CD4-positive, alpha-beta T cell treated with Interleukin-12 subunit alpha and Interleukin-12 subunit beta, for 1 hour (primary cell): ENCODE data around the gene TNS1.
A peak's percentile ranks its signal among the peaks of the same experiment; 100 is the strongest.

Experiments
- DNase-seq: peaks from one replicate; pipeline ENCODE4 v3.0.0-alpha.2; 2020

TNS1 gene

GRCh38 chr2:218015586-218016521 lies 13.1 kb upstream of the TNS1 start:
- DNase-seq, result no peak

GRCh38 chr2:218014706-218015585 lies 12.2 kb upstream of the TNS1 start:
- DNase-seq, result no peak

DNA sequence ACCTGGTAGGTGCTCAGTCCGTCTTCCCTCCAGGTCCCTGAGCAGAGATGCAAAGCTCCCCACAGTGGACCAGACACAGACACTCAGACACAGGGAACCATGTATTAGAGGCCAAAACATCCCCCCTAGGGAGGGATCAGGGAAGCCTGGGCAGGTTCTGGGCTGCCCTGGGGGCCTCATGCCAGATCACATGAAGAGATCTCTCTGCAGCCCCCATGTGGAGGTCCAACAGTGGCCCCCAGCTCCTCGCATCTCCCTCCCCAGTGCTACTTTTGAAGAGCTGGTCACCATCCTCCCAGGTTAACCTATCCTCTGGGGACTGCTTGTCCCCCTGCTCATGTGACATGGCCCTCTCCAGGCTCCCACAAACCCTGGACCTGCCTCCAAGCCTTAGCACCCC lies 10.5 kb upstream of the TNS1 start:
- no peak for DNase-seq

DNA sequence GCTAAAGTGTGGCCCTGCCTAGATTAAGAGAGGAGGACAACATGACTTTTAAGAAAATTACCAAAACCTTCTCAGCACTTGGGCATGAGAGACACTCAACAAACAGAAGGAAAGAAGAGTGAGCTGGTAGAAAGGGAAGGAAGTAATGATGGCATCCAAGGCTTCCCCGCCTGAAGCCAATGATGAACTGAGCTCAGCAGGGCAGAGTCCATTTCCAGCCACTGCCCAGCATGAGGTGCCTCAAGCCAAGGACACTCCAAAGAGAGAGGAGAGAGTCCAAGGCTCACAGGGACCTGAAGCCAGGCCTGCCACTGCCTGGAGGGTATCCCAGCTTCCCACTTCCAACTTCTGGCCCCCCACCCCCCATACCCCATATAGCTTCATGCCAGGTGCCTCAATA lies 9.5 kb upstream of the TNS1 start:
- DNase-seq, result no peak

DNA sequence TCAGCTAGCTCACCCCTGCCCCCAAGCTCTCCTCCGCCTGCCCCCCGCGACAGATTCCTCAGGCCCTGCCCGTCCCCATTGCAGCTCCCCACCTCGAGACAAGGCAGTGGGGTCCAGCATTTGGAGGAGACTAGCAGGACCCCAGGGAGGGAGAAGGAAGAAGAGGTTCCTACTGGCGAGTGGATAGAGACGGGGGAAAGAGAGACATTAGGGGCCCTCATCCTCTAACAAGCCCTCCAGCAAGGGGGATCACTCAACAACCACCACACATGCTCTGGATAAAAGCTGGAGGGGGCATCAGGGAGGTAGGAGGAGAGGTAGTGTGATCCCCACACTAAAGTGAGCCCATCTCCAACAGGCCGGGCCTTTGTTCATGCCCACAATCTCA lies 8.9 kb upstream of the TNS1 start:
- no peak for DNase-seq

DNA sequence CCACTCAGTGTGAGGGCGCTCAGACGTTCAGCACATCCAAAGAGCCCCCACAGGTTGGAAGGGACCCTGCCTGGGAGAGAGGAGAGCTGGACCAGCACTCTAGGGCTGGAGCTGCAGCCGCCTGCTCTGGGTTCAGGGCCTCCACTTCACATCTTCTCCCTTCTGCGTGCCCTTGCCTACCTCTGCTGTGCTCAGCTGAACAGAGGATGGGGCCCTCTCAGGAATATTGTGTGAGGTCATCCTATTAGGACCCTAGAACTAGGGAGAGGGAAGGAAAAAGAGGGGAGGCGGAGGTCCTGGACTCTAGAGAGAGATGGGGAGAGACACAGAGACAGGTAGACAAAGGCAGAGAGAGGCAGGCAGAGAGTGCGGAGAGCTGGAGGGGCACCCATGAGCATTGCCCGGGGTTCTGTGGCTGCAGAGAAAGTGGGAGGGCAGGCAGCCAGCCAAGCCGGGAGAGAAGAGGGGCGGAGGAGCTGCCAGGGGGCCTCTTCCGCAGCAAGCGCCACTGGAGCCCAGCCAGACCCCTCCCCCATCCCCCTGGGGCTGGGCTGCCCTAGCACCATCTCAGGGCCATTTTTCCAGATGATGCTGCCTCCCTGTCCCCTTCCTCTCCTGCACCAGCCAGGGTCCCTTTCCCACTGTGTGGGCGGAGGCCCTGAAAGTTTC lies 8.3 kb upstream of the TNS1 start:
- no peak for DNase-seq

DNA sequence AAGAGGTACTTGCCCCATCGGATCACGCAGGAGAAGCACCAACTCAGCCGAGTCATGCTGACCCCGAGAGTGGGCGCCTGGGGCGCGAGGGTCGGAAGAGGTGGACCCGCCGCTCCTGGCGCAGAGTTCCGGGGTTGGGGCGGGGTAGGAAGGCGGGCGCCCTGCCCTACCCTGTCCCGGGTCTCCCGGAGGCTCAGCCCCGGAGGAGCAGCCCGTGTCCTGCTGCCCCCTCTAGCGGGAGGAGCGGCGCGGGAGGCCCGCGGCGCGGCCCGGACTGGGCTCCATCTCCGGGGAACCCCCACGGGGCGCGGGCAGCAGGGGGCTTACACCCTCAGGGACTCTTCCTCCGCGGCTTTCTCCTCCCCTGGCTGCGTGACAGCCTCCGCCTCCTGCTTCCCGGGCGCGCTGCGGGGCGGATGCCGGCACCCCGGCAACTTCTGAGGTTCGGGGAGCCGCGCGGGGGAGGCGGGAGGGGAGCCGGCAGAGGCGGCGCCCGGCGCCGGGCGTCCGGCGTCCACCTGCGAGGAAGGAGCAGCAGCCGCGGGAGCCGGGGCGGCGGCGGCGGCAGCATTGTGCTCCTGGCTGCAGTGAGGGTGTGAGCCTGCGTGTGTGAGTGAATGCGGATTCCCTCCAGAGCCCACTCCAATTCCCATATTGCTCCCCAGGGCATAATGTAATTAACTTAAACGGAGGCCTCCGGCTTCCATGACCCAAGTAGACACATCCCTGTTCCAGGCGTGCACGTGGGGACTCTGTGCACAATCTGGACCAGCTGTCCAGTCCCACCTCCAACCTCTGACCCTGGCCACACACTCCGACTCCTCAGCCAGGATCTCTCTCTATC lies 7.6 kb upstream of the TNS1 start:
- DNase-seq, result peak; percentile 24

DNA sequence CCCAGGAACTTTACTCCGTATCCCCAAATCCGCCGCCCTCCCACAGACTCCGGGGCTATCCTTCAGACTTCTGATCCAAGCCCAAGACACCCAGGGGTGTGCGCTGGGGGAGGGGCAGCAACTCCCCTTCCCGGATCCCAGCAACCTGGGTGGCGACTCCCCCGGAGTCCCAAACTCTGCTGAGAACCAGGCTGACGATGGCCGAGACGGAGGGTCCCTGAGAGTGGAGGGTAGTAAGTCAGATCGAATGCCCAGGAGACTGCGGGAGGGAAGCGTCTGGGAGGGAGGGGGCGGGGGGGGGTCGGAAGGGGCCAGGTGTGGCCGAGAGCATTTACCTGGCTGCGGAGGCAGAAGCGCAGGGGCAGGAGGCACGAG lies 7.0 kb upstream of the TNS1 start:
- DNase-seq, result no peak

DNA sequence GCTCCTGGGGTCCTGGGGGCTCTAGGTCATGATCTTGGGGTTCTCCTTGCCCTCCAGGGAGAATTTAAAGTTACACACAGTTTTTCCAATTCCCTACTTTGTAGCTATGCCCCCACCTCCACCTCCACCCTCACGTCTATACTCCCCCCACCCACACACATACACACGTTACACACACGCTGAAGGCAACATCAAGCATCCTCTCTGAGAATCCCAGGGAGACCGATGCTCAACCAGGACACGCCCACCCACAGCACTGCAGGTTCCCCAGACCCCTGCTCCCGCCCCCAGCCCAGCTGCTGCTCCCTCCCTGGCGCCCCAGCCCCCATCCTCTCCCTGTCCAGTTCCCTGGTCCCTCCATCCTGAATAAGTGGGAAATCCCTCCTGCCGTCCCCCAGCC lies 6.4 kb upstream of the TNS1 start:
- no peak for DNase-seq

- DNase-seq, result no peak
These were observed 5.6 kb upstream of the TNS1 start for GRCh38 chr2:218008060-218009040.

GRCh38 chr2:218006741-218007140 lies 3.9 kb upstream of the TNS1 start:
- no peak for DNase-seq

- DNase-seq, result no peak
These were observed 2.7 kb upstream of the TNS1 start for GRCh38 chr2:218005486-218005885.

DNA sequence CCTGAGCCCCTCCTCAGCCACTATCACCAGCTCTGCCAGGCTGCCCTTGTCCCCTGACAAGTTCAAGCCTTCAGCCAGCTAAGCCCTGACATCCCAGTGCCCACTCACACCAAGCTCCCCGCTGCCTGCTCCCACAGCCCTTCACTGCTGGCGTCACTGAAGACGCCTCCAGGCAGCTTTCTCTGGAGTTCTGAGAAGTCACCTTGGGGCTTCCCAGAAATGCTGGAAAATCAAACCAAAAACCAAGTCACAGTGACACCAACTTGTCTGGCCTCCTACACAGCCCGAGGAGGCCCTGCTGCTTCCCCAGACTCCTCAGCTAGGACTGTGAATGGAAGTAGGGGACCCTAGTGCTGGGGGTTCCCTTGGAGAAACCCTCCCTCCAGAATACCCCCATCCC lies 2.2 kb upstream of the TNS1 start:
- DNase-seq, result no peak

- no peak for DNase-seq
These were observed 1.2 kb upstream of the TNS1 start for GRCh38 chr2:218003981-218004419.

DNA sequence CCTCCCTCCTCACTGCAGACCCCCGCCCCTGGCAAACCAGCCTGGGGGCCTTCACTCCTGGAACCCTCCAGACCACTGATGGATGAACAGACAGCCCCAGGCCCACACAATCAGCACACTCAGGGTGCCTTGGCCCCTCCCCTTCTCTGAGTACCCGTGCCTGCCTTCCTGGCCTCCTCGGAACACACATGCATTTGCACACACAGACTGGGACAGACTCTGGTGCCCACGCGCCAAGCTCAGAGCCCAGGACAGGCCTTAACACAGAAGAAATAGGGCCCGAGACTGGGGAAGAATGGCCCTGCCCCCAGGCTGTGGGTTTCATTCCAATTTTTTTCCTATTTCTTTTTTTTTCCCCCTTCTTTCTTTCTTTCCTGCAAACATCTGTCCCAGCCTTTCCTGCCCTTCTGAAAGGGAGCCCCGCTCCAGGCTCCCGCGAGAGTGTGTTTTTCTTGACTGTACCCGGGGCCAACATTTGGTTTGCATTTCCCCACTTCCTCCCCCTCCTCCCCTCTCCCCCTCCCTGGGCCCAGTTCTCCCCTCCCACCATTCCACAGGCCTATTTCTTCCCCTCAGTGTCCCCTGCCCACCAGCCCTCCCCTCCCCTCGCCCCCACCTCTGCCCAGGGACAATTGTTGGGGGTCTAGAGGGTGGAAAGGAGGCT lies 618 bp upstream of the TNS1 start:
- DNase-seq, result no peak

- no peak for DNase-seq
These were observed 501 bp downstream of the TNS1 start for GRCh38 chr2:218002143-218002844.

- DNase-seq, result no peak
These were observed 1.2 kb downstream of the TNS1 start for GRCh38 chr2:218001629-218002028.

DNA sequence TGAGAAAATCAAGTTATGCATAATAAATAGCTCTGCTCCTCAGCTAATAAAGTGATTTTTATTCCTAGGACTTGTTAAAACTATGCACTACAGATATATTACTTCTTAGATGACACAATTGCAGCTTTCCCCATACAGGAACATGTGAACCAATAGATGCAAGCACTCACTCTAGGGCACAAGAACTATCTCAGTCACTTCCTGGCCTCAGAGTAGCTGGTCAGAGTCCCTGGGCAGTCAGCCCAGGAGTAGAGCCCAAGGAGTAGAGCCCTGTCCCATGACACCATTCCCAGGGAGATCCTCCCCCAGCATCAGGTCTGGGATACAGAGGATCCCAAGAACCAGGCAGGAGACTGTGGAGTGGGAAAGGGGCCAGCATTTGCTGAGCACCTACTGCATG lies 2.7 kb downstream of the TNS1 start:
- no peak for DNase-seq

GRCh38 chr2:217999595-217999959 lies 3.2 kb downstream of the TNS1 start:
- no peak for DNase-seq
